ENCODE results near the gene TBC1D24. TPM values are rescaled to one million over a fixed set of nuclear protein-coding genes. Genes with fewer than 3 reads are reported as not detected.
"Not testable (repeated sequence)": the region's sequence is repeated elsewhere in the genome, so short reads cannot be mapped to it uniquely, and the experiment has no call there.

TBC1D24 gene
- total and polyA plus RNA-seq, 9 of the 15 experiments (the other 6 are each of a cell fraction or from before 2014, with no cell fraction given), result 1.7 to 22.6 (median 7.2) TPM

DNA sequence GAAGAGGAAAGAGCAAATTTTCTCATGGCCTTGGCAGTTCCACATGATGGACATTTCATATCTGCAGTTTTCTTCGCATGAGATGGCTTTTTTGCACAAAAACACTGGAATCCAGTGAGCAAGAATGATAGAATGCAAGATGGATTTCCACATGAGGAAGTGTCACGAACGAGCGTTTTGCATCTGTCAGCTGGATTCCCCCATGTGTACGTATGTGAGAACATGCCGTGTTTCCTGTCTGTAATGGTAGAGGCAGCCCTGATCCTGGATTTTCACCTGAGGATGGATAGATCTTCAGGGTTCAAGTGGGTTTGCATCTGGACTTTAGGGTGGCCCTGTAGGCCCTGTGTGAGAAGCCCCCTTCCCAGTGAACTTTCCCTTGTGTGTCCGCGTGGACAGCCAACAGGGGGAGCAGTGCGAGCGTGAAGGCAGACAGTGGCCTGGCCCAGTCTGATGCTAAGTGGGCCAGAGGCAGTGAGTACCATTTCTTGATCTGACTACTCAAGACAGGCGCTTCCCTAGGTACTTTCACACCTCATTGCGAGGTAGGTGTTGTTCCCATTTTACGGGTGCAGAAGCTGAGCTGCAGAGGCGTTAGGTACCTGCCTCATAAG lies 65.0 kb downstream of the TBC1D24 start:
- H3K27me3 ChIP-seq (ENCODE audit: control insufficient read depth in 2 of 2, insufficient read depth in 2 of 2, low read length in 2 of 2); BruUV-seq (replicated peaks); H3K4me3 ChIP-seq; CTCF ChIA-PET (ENCODE audit: low intra/inter-chr PET ratio); H2AFZ ChIP-seq (ENCODE audit: low read depth, low read length); POLR2A ChIA-PET; H3K9ac ChIP-seq (ENCODE audit: insufficient read depth in 1 of 2, low read depth in 2 of 2, low read length in 2 of 2); H4K20me1 ChIP-seq (replicated peaks; ENCODE audit: control insufficient read depth, insufficient read depth, low read length); H3K27ac ChIP-seq (ENCODE audit: extremely low read depth, low read depth, low read length); H3K4me2 ChIP-seq (ENCODE audit: insufficient read depth, low read length); H3K9me3 ChIP-seq (replicated peaks; ENCODE audit: control insufficient read depth, insufficient read depth, low read depth, low read length); intact Hi-C loops (cut with micrococcal nuclease); H3K9me1 ChIP-seq (ENCODE audit: control insufficient read depth, insufficient read depth, low read length): not testable (repeated sequence)
- DNase-seq (ENCODE audit: extremely low read depth in 1 of 4, low spot score in 3 of 4), result peak in 1 of 4 experiments; percentile 42
- in situ Hi-C loops (cut with MboI), result loop anchor here (5.0 kb wide), 1 partner anchor 117 kb away; no protein-coding TSS in a partner anchor
- peak; percentile 22 to 44 (median 26); a peak in 2 of 6 replicates for TF ChIP-seq CTCF (IDR thresholded peaks at IDR 0.05 in 2 of 3, conservative IDR thresholded peaks at IDR 0.05 in 1 of 3; ENCODE audit: insufficient read depth in 2 of 3, low read depth in 1 of 3, low read length in 3 of 3)
- 0 out of 2 replicates have a peak, but pooled peaks have one; percentile 10 for TF ChIP-seq ZNF316 (IDR thresholded peaks at IDR 0.05)
- 0 out of 2 replicates have a peak, but pooled peaks have one; percentile 34 for TF ChIP-seq CREM (IDR thresholded peaks at IDR 0.05; ENCODE audit: low read depth)
- 81% methylated on average over 12 of the region's 14 CpGs for WGBS (ENCODE audit: insufficient coverage, low coverage, missing lambda C conversion rate)
- peak; percentile 90 for FAIRE-seq
- Histone ChIP-seq H3K79me2 (ENCODE audit: control insufficient read depth, insufficient read depth, low read length) (peaks cover 40% of the 10 kb centered on the region), H3K36me3 (ENCODE audit: control insufficient read depth, insufficient read depth, low read length) (peaks cover 16% of the 10 kb centered on the region; the same call in 2 of the 3 replicates), H3K4me1 (replicated peaks in 1 of 2; ENCODE audit: control insufficient read depth in 2 of 2, insufficient read depth in 2 of 2, low read length in 2 of 2) (peaks cover 12 to 25% of the 10 kb centered on the region in 2 experiments; a peak in 4 of 5 replicates)
- peak; percentile 19; the same call in 1 of the 3 replicates for ATAC-seq

DNA sequence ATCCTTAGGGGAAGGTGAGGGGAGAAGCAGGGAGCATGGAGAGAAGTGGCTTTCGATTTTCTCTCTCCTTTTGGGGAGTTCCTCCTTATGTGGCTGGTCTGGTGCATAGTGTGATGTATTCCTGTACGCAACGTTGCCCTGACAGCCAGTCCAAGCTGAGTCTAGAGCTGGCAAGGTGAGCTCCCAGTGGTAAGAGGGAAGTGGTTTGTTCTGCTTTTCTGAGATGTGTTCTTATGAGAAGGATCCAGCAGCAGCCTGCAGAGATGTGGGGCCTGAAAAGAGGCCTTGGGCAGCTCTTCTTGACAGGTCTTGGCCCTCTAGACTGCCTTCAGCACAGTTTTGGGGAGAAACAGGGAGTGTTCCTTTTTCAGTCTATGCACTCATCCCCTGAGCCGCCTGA lies 66.0 kb downstream of the TBC1D24 start:
- ATAC-seq; CTCF ChIA-PET (ENCODE audit: low intra/inter-chr PET ratio); FAIRE-seq: not testable (repeated sequence)

DNA sequence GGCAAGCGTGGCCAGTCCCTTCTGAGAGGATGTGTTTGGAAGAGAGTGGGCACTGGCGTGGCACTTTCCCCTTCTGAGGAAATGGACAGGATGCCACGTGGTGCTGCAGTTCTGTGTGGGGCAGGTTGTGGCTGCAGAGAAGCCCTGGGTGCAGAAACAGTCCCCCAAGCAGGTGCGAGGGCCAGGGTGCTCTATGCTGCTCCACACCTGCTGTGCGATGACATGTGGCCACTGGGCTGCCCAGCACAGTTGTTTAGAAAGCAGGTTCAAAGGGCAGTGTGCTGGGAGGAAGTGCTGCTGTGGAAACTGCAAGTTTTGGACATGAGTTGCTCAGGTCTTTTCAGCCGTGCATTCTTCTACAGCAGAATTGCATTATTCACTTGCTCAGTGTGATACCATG lies 66.5 kb downstream of the TBC1D24 start:
- ATAC-seq; FAIRE-seq; H3K9me3 ChIP-seq (replicated peaks; ENCODE audit: control insufficient read depth, insufficient read depth, low read depth, low read length); H3K9me1 ChIP-seq (ENCODE audit: control insufficient read depth, insufficient read depth, low read length); H3K4me3 ChIP-seq; H3K27me3 ChIP-seq (ENCODE audit: control insufficient read depth in 2 of 2, insufficient read depth in 2 of 2, low read length in 2 of 2); CTCF ChIA-PET (ENCODE audit: low intra/inter-chr PET ratio); H4K20me1 ChIP-seq (replicated peaks; ENCODE audit: control insufficient read depth, insufficient read depth, low read length); intact Hi-C loops (cut with micrococcal nuclease); H2AFZ ChIP-seq (ENCODE audit: low read depth, low read length); DNase-seq (ENCODE audit: extremely low read depth in 1 of 4, low spot score in 3 of 4); H3K4me2 ChIP-seq (ENCODE audit: insufficient read depth, low read length); POLR2A ChIA-PET; BruUV-seq (replicated peaks); H3K27ac ChIP-seq (ENCODE audit: extremely low read depth, low read depth, low read length): not testable (repeated sequence)
- 81% methylated on average over 4 of the region's 6 CpGs for WGBS (ENCODE audit: insufficient coverage, low coverage, missing lambda C conversion rate)
- Histone ChIP-seq H3K9ac (ENCODE audit: insufficient read depth in 1 of 2, low read depth in 2 of 2, low read length in 2 of 2) (0 out of 4 replicates have a peak overlapping the region, but pooled peaks of 1 of the 2 experiments have one; percentile 20), H3K4me1 (replicated peaks in 1 of 2; ENCODE audit: control insufficient read depth in 2 of 2, insufficient read depth in 2 of 2, low read length in 2 of 2) (peaks cover 5 to 18% of the 10 kb centered on the region in 2 experiments; a peak in 4 of 5 replicates), H3K79me2 (ENCODE audit: control insufficient read depth, insufficient read depth, low read length) (peaks cover 55% of the 10 kb centered on the region), H3K36me3 (ENCODE audit: control insufficient read depth, insufficient read depth, low read length) (peaks cover 16% of the 10 kb centered on the region; the same call in 2 of the 3 replicates)
- in situ Hi-C loops (cut with MboI), result loop anchor here (5.0 kb wide), 1 partner anchor 116 kb away; no protein-coding TSS in a partner anchor

More for the DNA sequence above, 66.0 kb downstream of the TBC1D24 start:
- Histone ChIP-seq H3K36me3 (ENCODE audit: control insufficient read depth, insufficient read depth, low read length) (peaks cover 16% of the 10 kb centered on the region; the same call in 2 of the 3 replicates), H3K79me2 (ENCODE audit: control insufficient read depth, insufficient read depth, low read length) (peaks cover 50% of the 10 kb centered on the region), H3K4me1 (replicated peaks in 1 of 2; ENCODE audit: control insufficient read depth in 2 of 2, insufficient read depth in 2 of 2, low read length in 2 of 2) (peaks cover 10 to 23% of the 10 kb centered on the region in 2 experiments; a peak in 4 of 5 replicates)
- in situ Hi-C loops (cut with MboI), result loop anchor here (5.0 kb wide), 1 partner anchor 116 kb away; no protein-coding TSS in a partner anchor
- H3K9me3 ChIP-seq (replicated peaks; ENCODE audit: control insufficient read depth, insufficient read depth, low read depth, low read length); H3K9me1 ChIP-seq (ENCODE audit: control insufficient read depth, insufficient read depth, low read length); intact Hi-C loops (cut with micrococcal nuclease); DNase-seq (ENCODE audit: extremely low read depth in 1 of 4, low spot score in 3 of 4); H2AFZ ChIP-seq (ENCODE audit: low read depth, low read length); H3K9ac ChIP-seq (ENCODE audit: insufficient read depth in 1 of 2, low read depth in 2 of 2, low read length in 2 of 2); H3K4me2 ChIP-seq (ENCODE audit: insufficient read depth, low read length); H3K4me3 ChIP-seq; H4K20me1 ChIP-seq (replicated peaks; ENCODE audit: control insufficient read depth, insufficient read depth, low read length); H3K27me3 ChIP-seq (ENCODE audit: control insufficient read depth in 2 of 2, insufficient read depth in 2 of 2, low read length in 2 of 2); POLR2A ChIA-PET; BruUV-seq (replicated peaks); H3K27ac ChIP-seq (ENCODE audit: extremely low read depth, low read depth, low read length): not testable (repeated sequence)
- WGBS (ENCODE audit: insufficient coverage, low coverage, missing lambda C conversion rate), result 80% methylated on average over 1 of the region's 4 CpGs
